GM12801 (cell line): ENCODE measurements around the gene ADAMTS2.

ENCODE experiments used
- TF ChIP-seq, protein P1 (sequence below): IDR thresholded peaks from one replicate; pipeline ENCODE4 v1.5.1; 2011; ENCODE audit warnings: control low read depth; ENCODE audit not compliant: insufficient read length; ENCODE audit errors: extremely low read depth

ADAMTS2 gene

DNA sequence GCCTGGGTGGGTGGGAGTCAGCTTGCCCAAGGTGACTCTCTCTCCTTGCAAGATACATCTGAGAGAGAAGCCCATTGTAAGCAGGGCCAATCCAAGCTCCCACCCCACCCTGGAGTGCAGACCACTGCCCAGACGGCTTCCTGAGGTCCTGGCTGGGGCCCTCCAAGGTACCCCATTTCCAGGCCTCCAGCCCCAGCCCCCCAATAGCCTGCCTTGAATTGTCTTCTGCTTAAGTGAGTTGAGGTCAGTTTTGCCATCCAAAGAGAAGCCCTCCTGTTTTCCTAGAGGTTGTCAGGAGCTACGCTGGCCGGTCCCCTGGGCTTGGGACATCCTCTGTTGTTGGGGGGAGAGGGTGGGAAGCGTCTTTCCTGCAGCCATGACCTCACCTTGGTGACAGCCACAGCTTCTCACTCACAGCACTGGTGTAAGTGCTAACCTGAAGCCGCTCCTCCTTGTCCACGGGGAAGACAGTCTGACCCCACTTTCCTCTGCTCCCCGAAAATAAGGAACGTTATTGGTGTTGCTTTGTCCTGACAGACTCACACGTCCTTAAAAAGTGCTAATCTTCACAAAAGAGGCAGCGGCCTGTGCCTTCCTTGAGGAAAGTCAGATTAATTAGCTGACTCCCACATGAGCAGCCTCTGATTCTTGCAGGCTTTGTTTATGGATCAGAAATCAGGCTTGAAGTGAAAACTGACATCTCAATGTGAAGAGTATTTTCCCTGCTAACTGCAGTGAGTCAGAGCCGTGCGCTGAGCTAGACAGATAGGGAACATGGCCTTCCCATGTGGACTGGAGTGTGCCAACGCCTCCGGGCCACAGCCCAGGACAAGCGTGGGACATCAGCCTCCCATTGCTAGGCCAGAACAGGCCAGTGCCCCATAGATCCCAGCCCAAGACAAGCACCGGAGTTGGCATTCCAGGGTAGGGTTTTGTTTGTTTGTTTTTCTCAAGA is 52.3 kb downstream of the ADAMTS2 start:
- TF ChIP-seq, protein P1, sequence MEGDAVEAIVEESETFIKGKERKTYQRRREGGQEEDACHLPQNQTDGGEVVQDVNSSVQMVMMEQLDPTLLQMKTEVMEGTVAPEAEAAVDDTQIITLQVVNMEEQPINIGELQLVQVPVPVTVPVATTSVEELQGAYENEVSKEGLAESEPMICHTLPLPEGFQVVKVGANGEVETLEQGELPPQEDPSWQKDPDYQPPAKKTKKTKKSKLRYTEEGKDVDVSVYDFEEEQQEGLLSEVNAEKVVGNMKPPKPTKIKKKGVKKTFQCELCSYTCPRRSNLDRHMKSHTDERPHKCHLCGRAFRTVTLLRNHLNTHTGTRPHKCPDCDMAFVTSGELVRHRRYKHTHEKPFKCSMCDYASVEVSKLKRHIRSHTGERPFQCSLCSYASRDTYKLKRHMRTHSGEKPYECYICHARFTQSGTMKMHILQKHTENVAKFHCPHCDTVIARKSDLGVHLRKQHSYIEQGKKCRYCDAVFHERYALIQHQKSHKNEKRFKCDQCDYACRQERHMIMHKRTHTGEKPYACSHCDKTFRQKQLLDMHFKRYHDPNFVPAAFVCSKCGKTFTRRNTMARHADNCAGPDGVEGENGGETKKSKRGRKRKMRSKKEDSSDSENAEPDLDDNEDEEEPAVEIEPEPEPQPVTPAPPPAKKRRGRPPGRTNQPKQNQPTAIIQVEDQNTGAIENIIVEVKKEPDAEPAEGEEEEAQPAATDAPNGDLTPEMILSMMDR: no peak

DNA sequence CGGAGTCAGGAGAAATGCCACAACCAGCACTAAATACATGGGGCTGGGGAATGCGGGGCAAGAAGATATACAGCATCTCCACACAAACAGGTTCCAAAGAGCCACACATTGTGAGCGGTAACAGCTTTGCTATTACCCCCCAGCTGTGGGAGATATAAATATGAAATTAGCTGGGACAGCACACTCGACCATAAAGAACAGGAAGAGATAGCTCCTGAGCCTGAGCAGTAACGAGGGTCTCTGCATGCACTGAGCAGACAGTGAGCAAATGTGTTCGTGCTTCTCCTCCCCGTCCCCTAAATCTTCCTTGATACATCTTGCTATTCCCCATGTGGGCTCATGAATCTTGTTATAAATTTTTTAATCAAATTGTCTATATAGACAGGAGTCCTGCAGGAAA is 53.1 kb downstream of the ADAMTS2 start:
- TF ChIP-seq, protein P1: no peak

GRCh38 chr5:179290681-179291540 is 54.4 kb downstream of the ADAMTS2 start:
- TF ChIP-seq, protein P1: no peak

DNA sequence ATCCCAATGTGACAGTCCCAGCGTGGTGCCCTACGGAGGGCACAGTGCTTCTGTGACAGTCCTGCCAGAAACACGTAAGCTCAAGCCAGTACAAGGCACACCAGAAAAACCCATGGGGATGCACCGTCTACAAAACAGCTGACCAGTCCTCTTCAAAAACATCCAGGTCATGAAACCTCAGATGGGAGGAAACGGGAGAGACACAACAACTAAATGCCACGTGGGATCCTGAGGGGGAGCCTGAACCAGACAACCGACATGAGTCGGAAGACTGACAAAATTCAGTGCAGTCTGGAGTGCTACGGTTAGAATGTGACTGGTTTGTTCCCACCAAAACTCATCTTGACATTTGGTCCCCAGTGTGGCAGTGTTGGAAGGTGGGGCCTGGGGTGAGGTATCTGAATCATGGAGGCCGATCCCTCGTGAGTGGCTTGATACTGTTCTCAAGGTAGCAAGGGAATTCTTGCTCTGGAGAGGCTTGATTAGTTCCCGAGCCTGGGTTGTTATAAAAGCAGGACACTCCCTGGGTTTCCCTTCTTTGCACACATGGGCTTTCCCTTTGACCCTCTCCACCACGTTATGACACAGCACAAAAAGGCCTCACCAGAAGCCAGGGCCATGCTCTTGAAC is 55.4 kb downstream of the ADAMTS2 start:
- TF ChIP-seq, protein P1: no peak

GRCh38 chr5:179288809-179289185 is 56.5 kb downstream of the ADAMTS2 start:
- TF ChIP-seq, protein P1: no peak

DNA sequence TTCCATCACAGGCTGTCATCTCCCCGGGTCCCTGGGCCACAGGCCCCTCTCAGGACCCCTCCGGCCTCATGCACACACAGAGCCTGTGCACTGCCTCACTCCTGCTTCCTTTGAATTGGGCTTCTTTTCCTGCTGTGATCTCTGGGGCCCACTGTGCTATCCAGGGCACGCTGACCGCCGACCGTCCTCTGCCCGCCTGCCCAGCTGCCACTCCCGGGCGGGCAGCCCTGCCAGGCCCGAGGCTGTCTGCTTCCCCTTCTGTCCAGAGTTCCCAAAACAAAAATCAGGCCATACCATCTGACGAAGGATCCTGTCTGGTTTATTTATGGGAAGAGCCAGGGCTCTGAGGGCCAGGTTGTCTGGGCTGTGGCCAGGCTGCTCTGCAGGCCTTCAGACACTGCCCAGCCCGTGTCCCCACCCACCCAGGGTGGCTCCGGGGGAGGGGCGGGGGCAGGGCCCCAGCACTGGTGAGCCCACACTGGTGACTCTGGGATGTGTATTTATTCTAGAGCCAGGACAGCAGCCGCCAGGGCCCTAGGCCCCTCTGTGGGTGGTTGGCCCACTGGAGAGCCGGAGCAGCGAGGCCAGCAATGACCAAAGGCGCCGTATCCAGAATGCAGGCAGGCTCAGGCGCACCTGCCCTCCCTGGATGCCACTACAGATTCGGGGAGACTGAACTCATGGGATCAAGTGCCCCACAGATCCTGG is 57.0 kb downstream of the ADAMTS2 start:
- TF ChIP-seq, protein P1: no peak

- TF ChIP-seq, protein P1: no peak
These were observed 57.6 kb downstream of the ADAMTS2 start for GRCh38 chr5:179287631-179288030.
